CD14-positive monocyte (primary cell): Measurements from ENCODE around the gene ITGA2B. TPM values are rescaled to one million over a fixed set of nuclear protein-coding genes. Genes with fewer than 3 reads are reported as not detected.

Source experiments
- DNase-seq, 3 donors: peaks; one replicate each; pipeline ENCODE4 v3.0.0-alpha.2; 2011 to 2022
- H2AFZ ChIP-seq: 2 replicates; pipeline ENCODE4 v1.6.0; 2012; ENCODE audit warnings: mild to moderate bottlenecking, low read depth, low read length, inconsistent platforms; ENCODE audit not compliant: insufficient read depth, poor library complexity, severe bottlenecking
- H3K27ac ChIP-seq, 2 donors: 1 replicate in 1 of 2; 2 replicates in 1 of 2; pipeline ENCODE4 v1.5.1; 2012 to 2013; ENCODE audit warnings: low read length in 2 of 2, control low read depth in 1 of 2, inconsistent platforms in 1 of 2, low read depth in 1 of 2, mild to moderate bottlenecking in 1 of 2
- H3K27me3 ChIP-seq, 2 donors: one replicate each; pipeline versions ENCODE4 v1.6.0 to v1.6.1; 2011 to 2013; ENCODE audit warnings: low read length in 2 of 2; ENCODE audit not compliant: control insufficient read depth in 2 of 2, insufficient read depth in 2 of 2
- H3K36me3 ChIP-seq, 2 donors: replicated peaks in 1 of 2; 1 replicate in 1 of 2; 2 replicates in 1 of 2; pipeline versions ENCODE4 v1.5.1 to v1.6.1; 2012 to 2013; ENCODE audit warnings: low read length in 2 of 2, control low read depth in 1 of 2, inconsistent platforms in 1 of 2, mild to moderate bottlenecking in 1 of 2; ENCODE audit not compliant: insufficient read depth in 2 of 2, control insufficient read depth in 1 of 2
- H3K4me1 ChIP-seq, 2 donors: 1 replicate in 1 of 2; 2 replicates in 1 of 2; pipeline versions ENCODE4 v1.5.1 to v1.6.1; 2012 to 2013; ENCODE audit warnings: low read length in 2 of 2, control low read depth in 1 of 2, inconsistent platforms in 1 of 2, mild to moderate bottlenecking in 1 of 2, moderate library complexity in 1 of 2; ENCODE audit not compliant: insufficient read depth in 2 of 2, control insufficient read depth in 1 of 2
- H3K4me2 ChIP-seq: replicated peaks from 2 replicates; pipeline ENCODE3; 2012; ENCODE audit warnings: low read length, moderate library complexity, mild to moderate bottlenecking; ENCODE audit not compliant: poor library complexity, severe bottlenecking; ENCODE audit errors: extremely low read depth
- H3K4me3 ChIP-seq, 3 experiments: fragments of 200-600 bp in 1 of 3; sonication (generic) in 1 of 3; replicated peaks in 1 of 3; 1 replicate in 2 of 3; 2 replicates in 1 of 3; pipeline ENCODE4 v1.5.1; 2011 to 2013; ENCODE audit warnings: low read length in 3 of 3, mild to moderate bottlenecking in 3 of 3, control low read depth in 2 of 3, low read depth in 2 of 3, inconsistent platforms in 1 of 3, moderate library complexity in 1 of 3
- H3K79me2 ChIP-seq: 2 replicates; pipeline ENCODE4 v1.6.0; 2012; ENCODE audit warnings: mild to moderate bottlenecking, control low read depth, inconsistent platforms, low read length, moderate library complexity; ENCODE audit not compliant: insufficient read depth
- H3K9ac ChIP-seq: 2 replicates; pipeline ENCODE4 v1.6.0; 2017; ENCODE audit warnings: low read length, mild to moderate bottlenecking; ENCODE audit not compliant: insufficient read depth, poor library complexity, severe bottlenecking
- H3K9me3 ChIP-seq, 2 donors: replicated peaks in 1 of 2; 1 replicate in 1 of 2; 2 replicates in 1 of 2; pipeline versions ENCODE4 v1.5.1 to v1.6.1; 2012 to 2013; ENCODE audit warnings: low read length in 2 of 2, control low read depth in 1 of 2; ENCODE audit not compliant: control insufficient read depth in 1 of 2, insufficient read depth in 1 of 2
- H4K20me1 ChIP-seq: 2 replicates; pipeline ENCODE4 v1.6.0; 2012; ENCODE audit warnings: mild to moderate bottlenecking, low read length, control low read depth, moderate library complexity; ENCODE audit not compliant: insufficient read depth
- H3K27ac Mint-ChIP-seq, 7 donors: one replicate each; pipeline ENCODE4 v1.8.0; 2020; ENCODE audit warnings: mild to moderate bottlenecking in 7 of 7, mixed read lengths in 7 of 7, moderate library complexity in 6 of 7, inconsistent platforms in 2 of 7
- H3K27me3 Mint-ChIP-seq, 3 donors: one replicate each; pipeline ENCODE4 v1.8.0; 2021 to 2022; ENCODE audit warnings: low read depth in 3 of 3, mild to moderate bottlenecking in 3 of 3, mixed read lengths in 3 of 3, moderate library complexity in 3 of 3, inconsistent platforms in 1 of 3
- H3K36me3 Mint-ChIP-seq, 2 donors: one replicate each; pipeline ENCODE4 v1.8.0; 2020; ENCODE audit warnings: mixed read lengths in 2 of 2, inconsistent platforms in 1 of 2, mild to moderate bottlenecking in 1 of 2
- H3K4me1 Mint-ChIP-seq: one replicate; pipeline ENCODE4 v1.8.0; 2020; ENCODE audit warnings: mild to moderate bottlenecking, mixed read lengths
- H3K4me3 Mint-ChIP-seq, 2 donors: one replicate each; pipeline ENCODE4 v1.8.0; 2020; ENCODE audit warnings: mild to moderate bottlenecking in 2 of 2, mixed read lengths in 2 of 2, moderate library complexity in 1 of 2
- H3K9me3 Mint-ChIP-seq, 7 donors: one replicate each; pipeline ENCODE4 v1.8.0; 2020 to 2022; ENCODE audit warnings: mixed read lengths in 7 of 7, mild to moderate bottlenecking in 6 of 7, moderate library complexity in 6 of 7, inconsistent platforms in 2 of 7
- CTCF ChIP-seq: fragments of 200-600 bp; IDR thresholded peaks from one replicate; pipeline ENCODE4 v1.8.0; 2022; ENCODE audit warnings: antibody characterized with exemption, mild to moderate bottlenecking
- WGBS: methylation state at CpG from one replicate; pipeline ENCODE4 v1.1.5; 2013; ENCODE audit warnings: missing lambda C conversion rate; ENCODE audit not compliant: insufficient coverage; 5-methylcytosine and 5-hydroxymethylcytosine counted together
- intact Hi-C, 2 donors: fragments of 100-400 bp; cut with micrococcal nuclease; formaldehyde crosslinking; loops; one replicate each; pipeline versions ENCODE4 v1.15.0 to v1.15.1; 2023
- polyA plus RNA-seq, 3 donors: library from polyadenylated mRNA; depleted of rRNA in 1 of 3; unstranded in 2 of 3; stranded (reverse) in 1 of 3; fragments of 300-500 nt in 2 of 3; fragments of >200 nt in 1 of 3; fragmentation: Illumina TruSeq in 2 of 3; gene quantifications; 1 replicate in 2 of 3; 2 replicates in 1 of 3; pipeline ENCODE4 v1.2.3, GENCODE V29; 2012 to 2021

Gene ITGA2B
- polyA plus RNA-seq, 3 donors: 0.21 to 1.2 (median 1.1) TPM

- Mint-ChIP-seq H3K9me3 (peaks cover 0 to 2% (median 0%) of the 10 kb centered on the region in 7 donors), H3K27ac (no peak overlapping the region), H3K4me3 (no peak overlapping the region), H3K4me1 (peaks cover 33% of the 10 kb centered on the region), H3K36me3 (peaks cover 0 to 4% of the 10 kb centered on the region in 2 donors), H3K27me3 (peaks cover 28 to 40% (median 38%) of the 10 kb centered on the region in 3 donors)
- H3K36me3 ChIP-seq: no peaks in the 10 kb centered on the region
- intact Hi-C loops: no loop called here
- no peak overlapping the region for H2AFZ ChIP-seq
- no peak overlapping the region for H3K4me3 ChIP-seq
- TF ChIP-seq CTCF: no peak
- no peaks in the 10 kb centered on the region for H3K9me3 ChIP-seq
- no peaks in the 10 kb centered on the region for H3K79me2 ChIP-seq
- H3K27ac ChIP-seq: no peak overlapping the region
- no peak for DNase-seq
- peaks cover 26 to 29% of the 10 kb centered on the region in 2 donors for H3K4me1 ChIP-seq
- no peak overlapping the region for H3K4me2 ChIP-seq
- H3K27me3 ChIP-seq: peaks cover 3 to 35% of the 10 kb centered on the region in 2 donors
- no peaks in the 10 kb centered on the region for H4K20me1 ChIP-seq
- H3K9ac ChIP-seq: no peak overlapping the region
- 67% methylated on average over 1 of the region's 2 CpGs for WGBS
These were observed 1.6 kb downstream of the ITGA2B start for GRCh38 chr17:44387804-44388203.

DNA sequence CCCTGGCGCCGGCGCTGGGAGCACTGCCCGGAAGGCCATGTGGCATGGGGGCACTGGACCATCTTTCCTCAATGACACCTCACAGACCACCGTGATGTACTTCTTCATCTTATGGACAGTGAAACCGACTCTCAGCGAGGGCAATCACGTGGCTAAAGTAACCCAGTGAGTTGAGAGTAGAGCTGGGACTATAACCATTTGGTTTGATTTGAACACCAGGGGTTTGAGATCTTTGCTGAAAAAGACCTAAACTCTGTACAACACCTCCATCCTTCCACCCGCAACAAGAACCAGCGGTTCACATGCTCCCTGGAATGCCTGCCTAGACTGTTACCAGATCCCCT is 3.3 kb downstream of the ITGA2B start:
- Mint-ChIP-seq H3K27ac (peak overlapping the region in 1 of 7 donors; percentile 80), H3K4me1 (peaks cover 33% of the 10 kb centered on the region), H3K27me3 (peaks cover 35 to 48% (median 41%) of the 10 kb centered on the region in 3 donors), H3K9me3 (peaks cover 0 to 2% (median 0%) of the 10 kb centered on the region in 7 donors), H3K4me3 (peak overlapping the region; percentile 81 to 90), H3K36me3 (peaks cover 0 to 4% of the 10 kb centered on the region in 2 donors)
- no peaks in the 10 kb centered on the region for H3K9me3 ChIP-seq
- DNase-seq: no peak
- H3K4me3 ChIP-seq: peak overlapping the region in 1 of 3 experiments; percentile 82
- WGBS: 33% methylated on average over 4 of the region's 10 CpGs
- H3K27ac ChIP-seq: no peak overlapping the region
- no peak overlapping the region for H3K9ac ChIP-seq
- H3K4me1 ChIP-seq: peaks cover 26 to 29% of the 10 kb centered on the region in 2 donors
- no peak for TF ChIP-seq CTCF
- H3K27me3 ChIP-seq: peaks cover 3 to 35% of the 10 kb centered on the region in 2 donors
- no peaks in the 10 kb centered on the region for H4K20me1 ChIP-seq
- H3K79me2 ChIP-seq: no peaks in the 10 kb centered on the region
- intact Hi-C loops: no loop called here
- no peaks in the 10 kb centered on the region for H3K36me3 ChIP-seq
- peak overlapping the region; percentile 90 for H2AFZ ChIP-seq
- H3K4me2 ChIP-seq: peak overlapping the region; percentile 93
